ENCODE results near the gene ZDHHC6.

GRCh38 chr10:112384141-112384540, 62.6 kb downstream of the ZDHHC6 start:
- TF ChIP-seq YY1 (IDR thresholded peaks at IDR 0.05; ENCODE audit: extremely low read depth, insufficient replicate concordance, low read depth, low read length) (no peak), POLR2A (IDR thresholded peaks at IDR 0.05; ENCODE audit: borderline replicate concordance, extremely low read depth, insufficient read depth, insufficient read length) (no peak), CTCF (IDR thresholded peaks at IDR 0.05 in 2 of 3, conservative IDR thresholded peaks at IDR 0.05 in 1 of 3; ENCODE audit: borderline replicate concordance in 1 of 3, insufficient read depth in 1 of 3, low read depth in 2 of 3, low read length in 2 of 3) (no peak), REST (IDR thresholded peaks at IDR 0.05; ENCODE audit: low read depth) (no peak), SRF (IDR thresholded peaks at IDR 0.05; ENCODE audit: low read depth) (no peak), SIN3A (IDR thresholded peaks at IDR 0.05; ENCODE audit: low read depth) (no peak), EZH2 (IDR thresholded peaks at IDR 0.05) (no peak)

Data from HCT116 (cell line).